ENCODE measurements around the gene SGPP2.

DNA sequence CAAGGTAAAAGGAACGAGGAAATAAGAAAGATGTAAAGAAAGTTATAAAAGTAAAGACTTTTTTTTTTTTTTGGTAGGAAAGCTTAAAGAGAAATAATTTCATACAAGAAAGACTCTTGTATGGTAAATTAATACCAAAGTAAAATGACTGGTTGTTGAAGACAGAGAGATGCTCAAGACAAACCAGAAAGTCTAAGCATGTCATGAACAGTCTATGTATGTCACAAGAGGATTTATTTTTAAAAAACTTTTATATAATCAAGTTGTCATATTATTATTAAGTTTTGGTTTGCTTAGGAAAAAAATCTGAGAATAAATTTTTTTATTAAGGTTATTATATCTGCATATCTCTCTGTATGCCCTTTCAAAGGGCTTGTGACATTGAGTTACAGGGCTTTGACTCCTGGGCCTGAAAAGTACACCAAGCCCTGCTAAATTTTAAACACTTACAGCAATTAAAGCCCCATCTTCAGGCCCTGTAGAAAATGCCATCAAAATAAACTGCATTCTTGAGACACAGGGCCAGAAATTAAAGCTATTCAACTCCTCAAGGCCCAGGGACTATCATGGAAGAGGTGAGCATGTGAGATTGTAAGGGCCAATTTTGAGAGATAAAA, 10.9 kb upstream of the SGPP2 start:
- no peak for TF ChIP-seq CTCF (IDR thresholded peaks at IDR 0.05)
- TF ChIP-seq POLR2A (IDR thresholded peaks at IDR 0.05) = no peak
